ENCODE measurements around the gene PPM1N. TPM values are rescaled to one million over a fixed set of nuclear protein-coding genes. Genes with fewer than 3 reads are reported as not detected.

The PPM1N gene
- 0.43 and 0.52 TPM in 2 replicates for total RNA-seq

DNA sequence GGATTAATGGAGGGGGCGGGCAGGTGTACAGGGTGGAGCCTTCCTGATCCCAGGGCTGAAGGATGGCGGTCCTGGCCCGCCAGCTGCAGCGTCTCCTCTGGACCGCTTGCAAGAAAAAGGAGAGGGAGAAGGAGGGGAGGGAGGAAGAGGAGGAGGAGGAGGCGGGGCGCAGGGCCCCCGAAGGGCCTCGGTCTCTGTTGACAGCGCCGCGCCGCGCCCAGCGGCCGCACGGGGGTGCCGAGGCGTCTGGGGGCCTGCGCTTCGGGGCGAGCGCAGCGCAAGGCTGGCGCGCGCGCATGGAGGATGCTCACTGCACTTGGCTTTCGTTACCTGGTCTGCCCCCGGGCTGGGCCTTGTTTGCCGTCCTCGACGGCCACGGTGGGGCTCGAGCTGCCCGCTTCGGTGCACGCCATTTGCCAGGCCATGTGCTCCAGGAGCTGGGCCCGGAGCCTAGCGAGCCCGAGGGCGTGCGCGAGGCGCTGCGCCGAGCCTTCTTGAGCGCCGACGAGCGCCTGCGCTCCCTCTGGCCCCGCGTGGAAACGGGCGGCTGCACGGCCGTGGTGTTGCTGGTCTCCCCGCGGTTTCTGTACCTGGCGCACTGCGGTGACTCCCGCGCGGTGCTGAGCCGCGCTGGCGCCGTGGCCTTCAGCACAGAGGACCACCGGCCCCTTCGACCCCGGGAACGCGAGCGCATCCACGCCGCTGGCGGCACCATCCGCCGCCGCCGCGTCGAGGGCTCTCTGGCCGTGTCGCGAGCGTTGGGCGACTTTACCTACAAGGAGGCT is at the start of gene PPM1N:
Gene PPM1N (plus strand): TSS at position 33 of the 785 bp plus-strand sequence. CDS start 30 bp downstream, at position 63.

DNA sequence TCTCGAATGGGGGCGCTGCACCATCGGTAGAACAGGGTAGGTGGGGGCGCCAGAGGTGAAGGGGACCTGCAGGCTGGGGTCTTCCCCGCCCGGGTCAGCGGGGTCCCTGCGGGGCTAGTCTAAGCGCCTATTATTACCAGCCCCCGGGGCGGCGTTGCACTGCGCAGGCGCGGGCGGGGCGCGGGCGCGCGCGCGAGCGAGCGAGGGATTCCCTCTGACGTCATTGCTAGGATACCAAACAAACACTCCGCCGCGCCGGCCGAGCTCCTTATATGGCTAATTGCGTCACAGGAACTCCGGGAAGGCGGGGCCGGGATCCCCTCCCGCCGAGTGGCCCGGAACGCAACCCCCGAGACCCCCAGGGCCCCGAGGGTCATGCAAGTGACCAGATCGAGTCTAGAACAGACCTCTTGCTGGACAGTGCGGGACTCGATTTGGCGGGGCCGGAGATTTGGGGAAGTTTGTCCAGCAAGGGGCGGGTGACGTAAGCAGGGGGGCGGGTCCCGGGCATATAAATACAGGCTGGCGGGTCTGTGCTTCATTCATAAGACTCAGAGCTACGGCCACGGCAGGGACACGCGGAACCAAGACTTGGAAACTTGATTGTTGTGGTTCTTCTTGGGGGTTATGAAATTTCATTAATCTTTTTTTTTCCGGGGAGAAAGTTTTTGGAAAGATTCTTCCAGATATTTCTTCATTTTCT is 30.6 kb upstream of the PPM1N start, which contains the start of gene FOSB:
Gene FOSB (plus strand): TSS at position 541 of the 703 bp plus-strand sequence. CDS start 591 bp downstream, outside the sequence.

DNA sequence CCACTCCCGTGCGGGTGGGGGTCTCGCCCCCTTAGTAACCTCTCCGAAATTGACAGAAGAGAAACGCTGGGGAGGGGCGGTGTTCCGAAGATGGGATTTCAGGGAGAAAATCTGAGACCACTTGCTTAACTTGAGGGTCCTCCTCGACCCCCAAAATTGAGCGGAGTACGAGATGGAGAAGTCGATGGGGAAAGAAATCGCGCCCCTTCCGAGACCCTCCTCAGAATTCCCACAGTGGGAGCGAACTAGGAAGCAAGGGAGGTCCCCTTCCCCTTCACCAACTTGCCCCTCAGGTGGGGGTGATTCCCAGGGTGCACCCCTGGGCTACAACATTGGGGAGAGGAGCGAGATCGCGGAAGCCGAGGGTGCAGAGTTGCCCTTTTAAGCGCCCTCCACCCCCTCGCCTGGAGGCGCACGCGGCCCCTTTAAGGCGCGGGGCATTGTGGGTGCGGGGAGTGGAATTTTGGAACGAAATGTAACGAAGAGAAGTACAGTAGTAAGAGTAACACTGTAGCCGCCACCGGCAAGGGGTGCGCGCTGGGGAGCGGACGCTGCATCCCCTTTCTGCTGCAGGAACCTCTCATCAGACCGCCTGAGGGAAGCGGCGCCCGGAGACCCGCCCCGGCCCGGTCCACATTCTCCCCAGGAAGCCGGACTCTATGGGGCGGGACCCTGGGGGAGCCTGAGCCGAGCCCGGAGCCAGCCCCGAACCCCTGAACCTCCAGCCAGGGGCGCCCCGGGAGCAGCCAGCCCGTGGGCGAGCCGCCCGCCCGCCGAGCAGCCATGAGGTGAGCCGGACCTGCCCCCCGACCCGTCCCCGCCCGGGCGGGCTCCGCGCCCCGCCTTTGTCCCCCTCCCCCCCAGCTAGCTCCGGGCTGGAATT is 9.0 kb downstream of the PPM1N start, which contains the start of gene VASP:
Gene VASP (plus strand): TSS at position 491 of the 883 bp plus-strand sequence. CDS start 293 bp downstream, at position 784.

Other genes with a start within 250 kb of the PPM1N start
- gene MARK4, start 247.2 kb upstream of the PPM1N start, total RNA-seq: 12.0 and 14.0 TPM in 2 replicates
- gene CKM, start 175.6 kb upstream of the PPM1N start, total RNA-seq: 0.11 TPM in 1 of 2 replicates, not detected in the other
- 0.11 and 0.26 TPM in 2 replicates for gene KLC3, start 157.7 kb upstream of the PPM1N start, total RNA-seq
- 29.7 and 32.8 TPM in 2 replicates for gene ERCC2, start 127.9 kb upstream of the PPM1N start, total RNA-seq
- gene PPP1R13L, start 93.4 kb upstream of the PPM1N start, total RNA-seq: 8.0 and 12.3 TPM in 2 replicates
- gene POLR1G, start 91.8 kb upstream of the PPM1N start, total RNA-seq: 4.2 and 4.6 TPM in 2 replicates
- 72.3 and 77.5 TPM in 2 replicates for gene ERCC1, start 74.5 kb upstream of the PPM1N start, total RNA-seq
- gene FOSB, start 30.4 kb upstream of the PPM1N start, total RNA-seq: 0.39 and 26.6 TPM in 2 replicates
- 5.0 and 6.1 TPM in 2 replicates for gene RTN2, start 1.4 kb upstream of the PPM1N start, total RNA-seq
- 44.5 and 48.2 TPM in 2 replicates for gene VASP, start 9.0 kb downstream of the PPM1N start, total RNA-seq
- 6.3 and 7.5 TPM in 2 replicates for gene OPA3, start 86.4 kb downstream of the PPM1N start, total RNA-seq
- gene GPR4, start 103.8 kb downstream of the PPM1N start, total RNA-seq: under 0.01 TPM in 1 of 2 replicates, not detected in the other
- 12.7 and 19.8 TPM in 2 replicates for gene EML2, start 141.0 kb downstream of the PPM1N start, total RNA-seq
- 1.3 and 1.4 TPM in 2 replicates for gene GIPR, start 169.8 kb downstream of the PPM1N start, total RNA-seq
- 206 and 232 TPM in 2 replicates for gene SNRPD2, start 193.5 kb downstream of the PPM1N start, total RNA-seq
- gene QPCTL, start 194.2 kb downstream of the PPM1N start, total RNA-seq: 11.9 and 13.3 TPM in 2 replicates
- gene FBXO46, start 232.5 kb downstream of the PPM1N start, total RNA-seq: 5.5 and 5.6 TPM in 2 replicates
- gene MEIOSIN, start 235.0 kb downstream of the PPM1N start, total RNA-seq: not detected in 2 replicates